Lower leg skin (tissue), 4 donors: ENCODE data around the gene HDAC9. TPM values are rescaled to one million over a fixed set of nuclear protein-coding genes. Genes with fewer than 3 reads are reported as not detected.

ENCODE experiments used
- DNase-seq, 2 donors: peaks; one replicate each; pipeline ENCODE4 v3.0.0-alpha.2; 2019; ENCODE audit warnings: low spot score in 2 of 2
- H3K4me3 ChIP-seq: fragments of 200-600 bp; sonication (generic); 2 replicates; pipeline ENCODE4 v1.5.1; 2017; ENCODE audit warnings: mild to moderate bottlenecking, low read depth; ENCODE audit not compliant: poor library complexity, severe bottlenecking
- POLR2A ChIP-seq, 2 donors: fragments of 450-650 bp; IDR thresholded peaks; one replicate each; pipeline ENCODE4 v1.6.1; 2016 to 2017; ENCODE audit warnings: antibody characterized with exemption in 2 of 2, mild to moderate bottlenecking in 1 of 2, moderate library complexity in 1 of 2
- WGBS, 2 donors: methylation state at CpG; one replicate each; pipeline ENCODE4 v1.1.5; 2018; 5-methylcytosine and 5-hydroxymethylcytosine counted together
- intact Hi-C: fragments of 100-400 bp; cut with DNase I; formaldehyde crosslinking; loops from one replicate; pipeline ENCODE4 v1.15.0; 2023; ENCODE audit warnings: low total_unique reads
- total RNA-seq, 4 donors: library from RNA; depleted of rRNA; stranded (reverse); fragments of >200 nt; gene quantifications; one replicate each; pipeline ENCODE4 v1.1.0, GENCODE V29; 2016
- TF ChIP-seq, protein P1 (sequence below), 3 donors: fragments of 450-650 bp; IDR thresholded peaks; one replicate each; pipeline ENCODE4 v1.5.1; 2016; ENCODE audit warnings: antibody characterized with exemption in 3 of 3, mild to moderate bottlenecking in 3 of 3, moderate library complexity in 2 of 3

The HDAC9 gene
- total RNA-seq, 4 donors from 2014 or later: 3.1 to 5.5 (median 4.7) TPM

GRCh38 chr7:18760046-18760445 lies 264.5 kb downstream of the HDAC9 start:
- TF ChIP-seq POLR2A (IDR thresholded peaks at IDR 0.05): no peak
- TF ChIP-seq, protein P1, sequence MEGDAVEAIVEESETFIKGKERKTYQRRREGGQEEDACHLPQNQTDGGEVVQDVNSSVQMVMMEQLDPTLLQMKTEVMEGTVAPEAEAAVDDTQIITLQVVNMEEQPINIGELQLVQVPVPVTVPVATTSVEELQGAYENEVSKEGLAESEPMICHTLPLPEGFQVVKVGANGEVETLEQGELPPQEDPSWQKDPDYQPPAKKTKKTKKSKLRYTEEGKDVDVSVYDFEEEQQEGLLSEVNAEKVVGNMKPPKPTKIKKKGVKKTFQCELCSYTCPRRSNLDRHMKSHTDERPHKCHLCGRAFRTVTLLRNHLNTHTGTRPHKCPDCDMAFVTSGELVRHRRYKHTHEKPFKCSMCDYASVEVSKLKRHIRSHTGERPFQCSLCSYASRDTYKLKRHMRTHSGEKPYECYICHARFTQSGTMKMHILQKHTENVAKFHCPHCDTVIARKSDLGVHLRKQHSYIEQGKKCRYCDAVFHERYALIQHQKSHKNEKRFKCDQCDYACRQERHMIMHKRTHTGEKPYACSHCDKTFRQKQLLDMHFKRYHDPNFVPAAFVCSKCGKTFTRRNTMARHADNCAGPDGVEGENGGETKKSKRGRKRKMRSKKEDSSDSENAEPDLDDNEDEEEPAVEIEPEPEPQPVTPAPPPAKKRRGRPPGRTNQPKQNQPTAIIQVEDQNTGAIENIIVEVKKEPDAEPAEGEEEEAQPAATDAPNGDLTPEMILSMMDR (IDR thresholded peaks at IDR 0.05): no peak
- WGBS, 2 donors: 70 to 86% methylated on average over 5 of the region's 5 CpGs
- no peak overlapping the region for H3K4me3 ChIP-seq
- no peak for DNase-seq
- intact Hi-C loops: no loop called here

- TF ChIP-seq, protein P1 (IDR thresholded peaks at IDR 0.05): no peak
- no peak for TF ChIP-seq POLR2A (IDR thresholded peaks at IDR 0.05)
- no peak for DNase-seq
- H3K4me3 ChIP-seq: no peak overlapping the region
- 70 to 80% methylated on average over 7 of the region's 7 CpGs for WGBS, 2 donors
- intact Hi-C loops: no loop called here
These were observed 265.3 kb downstream of the HDAC9 start for GRCh38 chr7:18760631-18761445.

GRCh38 chr7:18762189-18762588 lies 266.6 kb downstream of the HDAC9 start:
- no peak for TF ChIP-seq POLR2A (IDR thresholded peaks at IDR 0.05)
- TF ChIP-seq, protein P1 (IDR thresholded peaks at IDR 0.05): no peak
- 25 to 35% methylated on average over 3 of the region's 3 CpGs for whole genome bisulfite sequencing, 2 donors
- DNase-seq: no peak
- intact Hi-C loops: no loop called here
- H3K4me3 ChIP-seq: no peak overlapping the region

- intact Hi-C loops: no loop called here
- no peak overlapping the region for H3K4me3 ChIP-seq
- 82 to 83% methylated on average over 2 of the region's 2 CpGs for WGBS, 2 donors
- TF ChIP-seq, protein P1 (IDR thresholded peaks at IDR 0.05): no peak
- no peak for TF ChIP-seq POLR2A (IDR thresholded peaks at IDR 0.05)
- DNase-seq: no peak
These were observed 272.7 kb downstream of the HDAC9 start for GRCh38 chr7:18768256-18768655.

- 65 to 77% methylated on average over 7 of the region's 7 CpGs for WGBS, 2 donors
- DNase-seq: no peak
- H3K4me3 ChIP-seq: no peak overlapping the region
- intact Hi-C loops: no loop called here
- no peak for TF ChIP-seq POLR2A (IDR thresholded peaks at IDR 0.05)
- TF ChIP-seq, protein P1 (IDR thresholded peaks at IDR 0.05): no peak
These were observed 274.7 kb downstream of the HDAC9 start for GRCh38 chr7:18770154-18770811.
